Coronary artery (tissue), 2 donors: ENCODE data around the gene BIN2.

ENCODE experiments used
- DNase-seq: peaks from one replicate; pipeline ENCODE4 v3.0.0-alpha.2; 2017; ENCODE audit warnings: low spot score
- H3K27ac ChIP-seq, 2 donors: fragments of 200-600 bp; sonication (generic); one replicate each; pipeline ENCODE4 v1.5.1; 2016 to 2019
- H3K4me3 ChIP-seq: fragments of 200-600 bp; sonication (generic); 2 replicates; pipeline ENCODE4 v1.5.1; 2016; ENCODE audit warnings: mild to moderate bottlenecking, moderate library complexity
- TF ChIP-seq, protein P1 (sequence below): fragments of 200-600 bp; sonication (generic); IDR thresholded peaks from one replicate; pipeline ENCODE4 v1.5.1; 2019; ENCODE audit warnings: antibody characterized with exemption

BIN2 gene

DNA sequence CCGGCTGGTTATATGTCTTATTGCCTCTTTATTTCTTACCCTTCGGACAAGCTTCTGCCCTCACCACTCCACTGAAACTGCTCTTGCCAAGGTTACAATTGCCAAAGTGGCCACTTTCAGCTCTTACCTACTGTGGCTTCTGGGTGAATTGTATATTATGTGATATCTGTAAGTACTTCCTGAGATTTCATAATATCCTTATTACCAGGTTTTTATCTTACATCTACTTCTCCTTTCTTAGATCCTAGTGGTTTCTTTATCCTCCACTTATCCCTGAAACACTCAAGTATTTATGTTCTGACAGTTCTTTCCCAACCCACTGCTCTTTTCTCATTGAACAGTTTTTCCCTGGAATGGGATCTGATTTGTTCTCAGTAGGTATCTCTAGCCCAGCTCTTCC is 12.0 kb upstream of the BIN2 start:
- DNase-seq: no peak
- H3K27ac ChIP-seq: no peak overlapping the region
- no peak overlapping the region for H3K4me3 ChIP-seq
- TF ChIP-seq, protein P1, sequence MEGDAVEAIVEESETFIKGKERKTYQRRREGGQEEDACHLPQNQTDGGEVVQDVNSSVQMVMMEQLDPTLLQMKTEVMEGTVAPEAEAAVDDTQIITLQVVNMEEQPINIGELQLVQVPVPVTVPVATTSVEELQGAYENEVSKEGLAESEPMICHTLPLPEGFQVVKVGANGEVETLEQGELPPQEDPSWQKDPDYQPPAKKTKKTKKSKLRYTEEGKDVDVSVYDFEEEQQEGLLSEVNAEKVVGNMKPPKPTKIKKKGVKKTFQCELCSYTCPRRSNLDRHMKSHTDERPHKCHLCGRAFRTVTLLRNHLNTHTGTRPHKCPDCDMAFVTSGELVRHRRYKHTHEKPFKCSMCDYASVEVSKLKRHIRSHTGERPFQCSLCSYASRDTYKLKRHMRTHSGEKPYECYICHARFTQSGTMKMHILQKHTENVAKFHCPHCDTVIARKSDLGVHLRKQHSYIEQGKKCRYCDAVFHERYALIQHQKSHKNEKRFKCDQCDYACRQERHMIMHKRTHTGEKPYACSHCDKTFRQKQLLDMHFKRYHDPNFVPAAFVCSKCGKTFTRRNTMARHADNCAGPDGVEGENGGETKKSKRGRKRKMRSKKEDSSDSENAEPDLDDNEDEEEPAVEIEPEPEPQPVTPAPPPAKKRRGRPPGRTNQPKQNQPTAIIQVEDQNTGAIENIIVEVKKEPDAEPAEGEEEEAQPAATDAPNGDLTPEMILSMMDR: no peak

DNA sequence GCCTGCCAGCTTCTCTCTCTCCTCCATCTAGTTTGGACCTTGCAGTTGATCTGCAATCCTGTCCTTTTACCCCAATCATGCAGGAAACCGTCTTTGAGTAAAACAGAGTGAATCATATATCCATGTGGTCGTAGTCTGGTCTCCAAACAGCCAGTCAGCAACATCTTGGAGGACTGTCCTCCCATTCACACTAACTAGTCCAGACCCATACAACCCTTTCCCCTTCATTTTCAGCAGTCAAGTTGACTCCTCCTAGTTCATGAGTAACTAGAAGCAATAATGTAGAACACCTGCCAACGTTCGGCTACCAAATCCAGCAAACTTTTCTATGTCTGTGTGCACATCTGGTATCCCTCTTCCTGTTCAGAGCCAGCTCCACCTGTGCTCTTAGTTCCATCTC is 10.8 kb upstream of the BIN2 start:
- no peak overlapping the region for H3K4me3 ChIP-seq
- H3K27ac ChIP-seq: no peak overlapping the region
- no peak for DNase-seq
- TF ChIP-seq, protein P1: no peak

DNA sequence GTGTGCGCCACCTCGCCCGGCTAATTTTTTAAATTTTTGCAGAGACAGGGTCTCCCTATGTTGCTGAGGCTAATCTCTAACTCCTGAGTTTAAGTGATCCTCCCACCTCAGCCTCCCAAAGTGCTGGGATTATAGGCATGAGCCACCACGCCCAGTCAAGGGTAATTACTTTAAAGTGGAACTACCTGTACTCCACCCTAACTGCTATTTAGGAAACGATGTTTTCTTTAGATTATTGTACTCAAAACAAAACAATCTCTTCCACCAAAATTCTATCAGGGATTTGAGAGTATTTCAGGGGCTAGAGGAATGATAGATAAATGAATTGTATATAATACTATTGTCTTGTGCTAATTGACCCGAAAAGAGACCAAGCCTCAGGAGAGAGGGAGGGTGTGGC is 9.6 kb upstream of the BIN2 start:
- DNase-seq: no peak
- Histone ChIP-seq H3K4me3 (no peak overlapping the region), H3K27ac (no peak overlapping the region)
- TF ChIP-seq, protein P1: no peak

DNA sequence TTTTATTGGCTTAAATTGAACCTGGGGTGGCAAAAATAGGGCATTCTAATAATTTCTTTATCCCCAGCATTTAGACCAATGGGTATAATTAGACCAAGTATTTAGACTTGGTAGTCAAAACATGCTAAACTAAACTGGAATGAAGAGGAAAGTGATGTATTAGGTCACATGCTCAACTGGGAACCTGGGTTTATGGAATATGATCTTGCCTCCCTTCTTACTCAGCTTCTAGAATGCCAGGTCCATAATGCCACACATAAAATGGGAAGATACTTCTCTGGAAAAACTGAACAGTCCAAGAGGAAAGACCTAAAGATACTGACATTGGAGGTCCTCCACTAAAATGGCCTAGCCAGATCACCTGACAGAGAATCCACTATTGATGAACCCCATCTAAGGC is 6.2 kb upstream of the BIN2 start:
- H3K4me3 ChIP-seq: no peak overlapping the region
- no peak overlapping the region for H3K27ac ChIP-seq
- TF ChIP-seq, protein P1: no peak
- DNase-seq: no peak

DNA sequence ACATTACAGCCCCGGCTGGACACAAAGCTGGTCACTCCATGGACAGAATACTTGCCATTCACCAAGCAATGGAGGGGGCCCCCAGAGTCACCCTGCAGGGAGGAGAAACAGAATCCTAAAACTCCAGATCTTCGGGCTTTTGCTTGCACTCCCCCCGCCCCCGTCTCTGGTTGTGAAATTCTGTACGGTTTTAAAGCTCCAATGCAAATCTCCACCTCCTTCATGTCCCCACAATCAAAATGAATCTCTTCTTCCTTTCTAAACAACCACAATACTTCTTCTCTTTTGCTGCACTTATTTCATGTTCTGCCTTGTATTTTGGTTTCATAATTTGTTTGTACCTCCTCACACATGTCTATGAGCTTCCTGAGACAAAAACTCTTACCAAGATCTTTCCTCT is 5.8 kb upstream of the BIN2 start:
- TF ChIP-seq, protein P1: no peak
- Histone ChIP-seq H3K4me3 (no peak overlapping the region), H3K27ac (no peak overlapping the region)
- DNase-seq: no peak

DNA sequence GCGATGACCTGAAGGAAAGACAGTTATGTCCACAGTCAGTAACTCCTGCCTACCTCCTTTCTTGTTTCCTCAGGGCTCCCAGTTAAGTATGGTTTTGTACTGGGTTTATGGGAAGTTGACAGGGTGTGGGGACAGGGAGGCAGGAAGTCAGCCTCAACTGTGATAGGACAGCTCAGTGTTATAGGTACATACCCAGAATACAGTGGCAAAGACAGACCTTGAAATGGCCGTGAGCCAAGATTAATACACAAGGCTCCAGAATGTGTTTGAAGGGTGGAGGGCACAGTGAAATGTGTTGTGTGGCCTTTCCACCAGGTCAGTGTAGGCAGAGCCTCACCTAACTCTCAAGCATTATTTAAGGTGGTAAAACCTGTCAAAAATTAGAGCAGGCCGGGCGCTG is 4.6 kb upstream of the BIN2 start:
- DNase-seq: no peak
- no peak overlapping the region for H3K4me3 ChIP-seq
- TF ChIP-seq, protein P1: no peak
- H3K27ac ChIP-seq: no peak overlapping the region

DNA sequence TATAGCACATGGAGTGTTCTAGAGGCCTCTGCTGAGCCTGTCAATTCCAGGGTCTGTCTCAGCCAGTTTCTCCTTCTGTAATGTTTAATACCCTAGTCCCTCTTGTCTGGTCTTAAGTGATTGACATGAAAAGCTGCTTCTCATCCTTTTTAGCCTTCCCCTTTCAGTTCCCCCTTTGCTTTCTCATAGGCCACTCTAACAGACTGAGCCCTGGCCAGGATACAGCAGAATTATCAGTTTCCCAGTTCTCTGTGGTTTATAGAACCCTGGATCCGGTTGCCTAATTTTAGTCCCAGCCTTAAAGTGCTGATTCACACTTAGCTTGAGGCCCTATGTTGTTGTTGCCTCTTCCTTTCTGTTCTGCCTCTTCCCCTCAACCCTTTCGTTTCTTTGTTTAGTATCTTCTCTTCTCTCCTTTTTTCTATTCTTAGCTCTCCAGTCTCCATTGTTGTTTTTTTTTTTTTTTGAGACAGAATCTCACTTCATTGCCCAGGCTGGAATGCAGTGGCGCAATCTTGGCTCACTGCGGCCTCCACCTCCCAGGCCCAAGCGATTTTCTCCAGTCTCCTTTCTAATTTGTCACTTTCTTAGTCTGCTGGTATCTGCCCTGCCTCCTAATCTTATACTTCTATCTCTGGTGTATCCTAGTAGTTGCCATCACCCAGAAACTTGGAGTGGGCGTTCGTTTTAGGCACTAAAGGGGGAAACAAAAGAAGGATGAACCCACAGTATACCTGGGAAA is 2.9 kb upstream of the BIN2 start:
- TF ChIP-seq, protein P1: no peak
- no peak overlapping the region for H3K4me3 ChIP-seq
- DNase-seq: no peak
- H3K27ac ChIP-seq: peak overlapping the region in 1 of 2 donors; percentile 60
